SK-N-SH (cell line): ENCODE measurements around the gene MAPK6. TPM values are rescaled to one million over a fixed set of nuclear protein-coding genes. Genes with fewer than 3 reads are reported as not detected.
A peak's percentile ranks its signal among the peaks of the same experiment; 100 is the strongest.

Source experiments
- CTCF ChIA-PET: fragments of 300-600, 350-600 bp; formaldehyde crosslinking; extraction: SDS; loops from one replicate; lab custom pipeline; 2021; lab: Yijun Ruan, JAX
- POLR2A ChIA-PET: fragments of 350-600 bp; sonication (Branson Sonifier 250); formaldehyde crosslinking; extraction: SDS; loops from one replicate; lab custom pipeline; 2020; ENCODE audit warnings: antibody characterized with exemption, inconsistent platforms; lab: Yijun Ruan, JAX
- DNase-seq: peaks from one replicate; pipeline ENCODE4 v3.0.0; 2012
- H2AFZ ChIP-seq: fragments of 200-600 bp; sonication (generic); 2 replicates; pipeline ENCODE4 v1.8.1; 2016; ENCODE audit warnings: antibody characterized with exemption, mild to moderate bottlenecking, low read depth
- H3F3A ChIP-seq: fragments of 200-600 bp; sonication (generic); replicated peaks from 2 replicates; pipeline ENCODE3; 2016; ENCODE audit warnings: antibody characterized with exemption, mild to moderate bottlenecking; ENCODE audit not compliant: insufficient read depth
- H3K27ac ChIP-seq, 2 experiments: fragments of 200-500 bp in 1 of 2; fragments of 200-600 bp in 1 of 2; sonication (Bioruptor generic) in 1 of 2; sonication (generic), shearing (Covaris generic) in 1 of 2; 2 replicates each; pipeline versions ENCODE4 v1.5.1 to v1.6.1; 2014 to 2016; ENCODE audit warnings: low read depth in 2 of 2, inconsistent platforms in 1 of 2, low read length in 1 of 2, mild to moderate bottlenecking in 1 of 2, mixed read lengths in 1 of 2
- H3K27me3 ChIP-seq: fragments of 200-600 bp; sonication (generic), shearing (Covaris generic); 2 replicates; pipeline ENCODE4 v1.6.1; 2016; ENCODE audit warnings: mixed run types; ENCODE audit not compliant: insufficient read depth
- H3K36me3 ChIP-seq, 2 experiments: fragments of 200-500 bp in 1 of 2; fragments of 200-600 bp in 1 of 2; sonication (Bioruptor generic) in 1 of 2; sonication (generic) in 1 of 2; replicated peaks in 1 of 2; 2 replicates each; pipeline versions ENCODE3 to v1.5.1; 2014 to 2016; ENCODE audit warnings: low read length in 1 of 2, mild to moderate bottlenecking in 1 of 2; ENCODE audit not compliant: insufficient read depth in 2 of 2, control insufficient read depth in 1 of 2
- H3K4me1 ChIP-seq, 2 experiments: fragments of 200-500 bp in 1 of 2; fragments of 200-600 bp in 1 of 2; sonication (Bioruptor generic) in 1 of 2; sonication (generic), shearing (Covaris generic) in 1 of 2; 2 replicates each; pipeline versions ENCODE4 v1.5.1 to v1.6.1; 2014 to 2016; ENCODE audit warnings: low read depth in 1 of 2, low read length in 1 of 2, mixed run types in 1 of 2; ENCODE audit not compliant: insufficient read depth in 2 of 2, control insufficient read depth in 1 of 2
- H3K4me2 ChIP-seq: fragments of 200-600 bp; sonication (generic), shearing (Covaris generic); 2 replicates; pipeline ENCODE4 v1.6.1; 2017; ENCODE audit warnings: mixed run types
- H3K4me3 ChIP-seq, 2 experiments: fragments of 200-500 bp in 1 of 2; fragments of 200-600 bp in 1 of 2; sonication (Bioruptor generic) in 1 of 2; sonication (generic), shearing (Covaris generic) in 1 of 2; 2 replicates each; pipeline versions ENCODE4 v1.5.1 to v1.8.1; 2014 to 2016; ENCODE audit warnings: low read depth in 2 of 2, inconsistent platforms in 1 of 2, low read length in 1 of 2, mild to moderate bottlenecking in 1 of 2, mixed read lengths in 1 of 2, moderate library complexity in 1 of 2
- H3K79me2 ChIP-seq: fragments of 200-600 bp; sonication (generic); 2 replicates; pipeline ENCODE4 v1.8.1; 2017; ENCODE audit warnings: mild to moderate bottlenecking; ENCODE audit not compliant: insufficient read depth
- H3K9ac ChIP-seq: fragments of 200-600 bp; sonication (generic); 2 replicates; pipeline ENCODE4 v1.6.1; 2017; ENCODE audit warnings: mixed run types
- H3K9me2 ChIP-seq: fragments of 200-600 bp; sonication (generic); 2 replicates; pipeline ENCODE4 v1.6.1; 2017; ENCODE audit warnings: mixed run types
- H3K9me3 ChIP-seq: fragments of 200-600 bp; sonication (generic); 2 replicates; pipeline ENCODE4 v1.6.1; 2017; ENCODE audit warnings: mixed run types, mild to moderate bottlenecking, moderate library complexity
- H4K20me1 ChIP-seq: fragments of 200-600 bp; sonication (generic); 2 replicates; pipeline ENCODE4 v1.6.1; 2017; ENCODE audit warnings: mild to moderate bottlenecking, mixed run types; ENCODE audit not compliant: insufficient read depth
- CHD2 ChIP-seq: fragments of 150-350 bp; IDR thresholded peaks from 2 replicates; pipeline ENCODE4 v1.6.1; 2018; ENCODE audit warnings: low read length; ENCODE audit not compliant: partially characterized antibody
- CTCF ChIP-seq: fragments of 200-600 bp; sonication (generic); IDR thresholded peaks from 2 replicates; pipeline ENCODE4 v1.6.1; 2017; ENCODE audit warnings: antibody characterized with exemption, mild to moderate bottlenecking, moderate library complexity
- ELF1 ChIP-seq: IDR thresholded peaks from 2 replicates; pipeline ENCODE4 v1.4.0; 2012
- EP300 ChIP-seq, 2 experiments: IDR thresholded peaks; 2 replicates each; pipeline versions ENCODE4 v1.4.0 to v1.6.1; 2012; ENCODE audit warnings: borderline replicate concordance in 1 of 2, low read depth in 1 of 2, low read length in 1 of 2
- EZH2phosphoT487 ChIP-seq: fragments of 200-600 bp; sonication (generic); IDR thresholded peaks from 2 replicates; pipeline ENCODE4 v1.6.1; 2017; ENCODE audit warnings: low read depth, mixed run types, mild to moderate bottlenecking, antibody characterized with exemption, moderate library complexity, borderline replicate concordance
- FOXJ3 ChIP-seq: sonication (generic); formaldehyde crosslinking; IDR thresholded peaks from 2 replicates; pipeline ENCODE4 v1.5.1; 2020; ENCODE audit warnings: mild to moderate bottlenecking, missing genetic modification reagents
- FOXM1 ChIP-seq: IDR thresholded peaks from 2 replicates; pipeline ENCODE4 v1.4.0; 2012; ENCODE audit warnings: low read depth, mild to moderate bottlenecking
- NFIC ChIP-seq: IDR thresholded peaks from 2 replicates; pipeline ENCODE4 v1.4.0; 2012; ENCODE audit warnings: borderline replicate concordance
- NRF1 ChIP-seq: IDR thresholded peaks from 2 replicates; pipeline ENCODE4 v1.6.1; 2012; ENCODE audit warnings: low read depth, mild to moderate bottlenecking, low read length
- RCOR1 ChIP-seq: fragments of 150-350 bp; IDR thresholded peaks from 2 replicates; pipeline ENCODE4 v1.6.1; 2017; ENCODE audit warnings: antibody characterized with exemption, low read length
- RXRA ChIP-seq: IDR thresholded peaks from 2 replicates; pipeline ENCODE4 v1.4.0; 2012; ENCODE audit warnings: low read depth, mild to moderate bottlenecking, borderline replicate concordance
- SIN3A ChIP-seq: IDR thresholded peaks from 2 replicates; pipeline ENCODE4 v1.6.1; 2012; ENCODE audit warnings: low read depth, mild to moderate bottlenecking, low read length, moderate library complexity, borderline replicate concordance
- SMC3 ChIP-seq: IDR thresholded peaks from 2 replicates; pipeline ENCODE4 v1.6.1; 2012; ENCODE audit warnings: low read depth, low read length, improper control_type of control experiment
- TCF12 ChIP-seq: IDR thresholded peaks from 2 replicates; pipeline ENCODE4 v1.4.0; 2012
- YY1 ChIP-seq: IDR thresholded peaks from 2 replicates; pipeline ENCODE4 v1.4.0; 2012; ENCODE audit warnings: low read depth, mild to moderate bottlenecking
- WGBS: methylation state at CpG from one replicate; pipeline ENCODE4 v1.1.6; 2017; ENCODE audit warnings: low lambda C conversion rate; 5-methylcytosine and 5-hydroxymethylcytosine counted together
- polyA plus RNA-seq, 3 experiments: library from polyadenylated mRNA; depleted of rRNA; stranded (reverse); fragments of >200 nt; gene quantifications; 2 replicates each; pipeline ENCODE4 v1.2.3, GENCODE V29; 2012
- TF ChIP-seq, protein P1 (sequence below): IDR thresholded peaks from 2 replicates; pipeline ENCODE4; 2012
- TF ChIP-seq, protein P2 (sequence below): fragments of 150-350 bp; IDR thresholded peaks from 2 replicates; pipeline ENCODE4 v1.6.1; 2017; ENCODE audit warnings: antibody characterized with exemption, low read length, low read depth, borderline replicate concordance
- TF ChIP-seq, protein P3 (sequence below): IDR thresholded peaks from 2 replicates; pipeline ENCODE4 v1.6.1; 2012; ENCODE audit warnings: mild to moderate bottlenecking, low read depth, low read length, moderate library complexity

Gene MAPK6
- polyA plus RNA-seq, 1 of the 3 experiments (the other 2 are of a cell fraction) = 16.9 TPM

GRCh38 chr15:52094811-52095584, 76.0 kb downstream of the MAPK6 start:
- Histone ChIP-seq H3K27ac (peak overlapping the region; percentile 86 to 98; a peak in 3 of 4 replicates), H3K36me3 (no peaks in the 10 kb centered on the region), H3K4me1 (peaks cover 5 to 25% of the 10 kb centered on the region in 2 experiments; a peak in 3 of 4 replicates), H3K4me2 (peak overlapping the region; percentile 74; the same call in 1 of the 2 replicates)
- 91% methylated on average over 11 of the region's 12 CpGs for WGBS
- ChIA-PET CTCF (interaction anchor here (1.7 kb wide), 1 partner anchor 16 kb away, joined by 6 read pairs; no protein-coding TSS in a partner anchor), POLR2A (no interaction called here)
- TF ChIP-seq CTCF (no peak), YY1 (no peak), NRF1 (no peak), FOXJ3 (CRISPR knock-in tag) (no peak), ELF1 (no peak), SIN3A (no peak), EP300 (IDR thresholded peaks at IDR 0.05; ENCODE audit: borderline replicate concordance in 1 of 2, low read depth in 1 of 2, low read length in 1 of 2) (no peak), SMC3 (no peak), EZH2phosphoT487 (no peak), RCOR1 (no peak), TCF12 (no peak), NFIC (no peak), FOXM1 (no peak), RXRA (no peak), CHD2 (no peak)
- TF ChIP-seq, protein P1, sequence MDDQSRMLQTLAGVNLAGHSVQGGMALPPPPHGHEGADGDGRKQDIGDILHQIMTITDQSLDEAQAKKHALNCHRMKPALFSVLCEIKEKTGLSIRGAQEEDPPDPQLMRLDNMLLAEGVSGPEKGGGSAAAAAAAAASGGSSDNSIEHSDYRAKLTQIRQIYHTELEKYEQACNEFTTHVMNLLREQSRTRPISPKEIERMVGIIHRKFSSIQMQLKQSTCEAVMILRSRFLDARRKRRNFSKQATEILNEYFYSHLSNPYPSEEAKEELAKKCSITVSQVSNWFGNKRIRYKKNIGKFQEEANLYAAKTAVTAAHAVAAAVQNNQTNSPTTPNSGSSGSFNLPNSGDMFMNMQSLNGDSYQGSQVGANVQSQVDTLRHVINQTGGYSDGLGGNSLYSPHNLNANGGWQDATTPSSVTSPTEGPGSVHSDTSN = no peak
- TF ChIP-seq, protein P2, sequence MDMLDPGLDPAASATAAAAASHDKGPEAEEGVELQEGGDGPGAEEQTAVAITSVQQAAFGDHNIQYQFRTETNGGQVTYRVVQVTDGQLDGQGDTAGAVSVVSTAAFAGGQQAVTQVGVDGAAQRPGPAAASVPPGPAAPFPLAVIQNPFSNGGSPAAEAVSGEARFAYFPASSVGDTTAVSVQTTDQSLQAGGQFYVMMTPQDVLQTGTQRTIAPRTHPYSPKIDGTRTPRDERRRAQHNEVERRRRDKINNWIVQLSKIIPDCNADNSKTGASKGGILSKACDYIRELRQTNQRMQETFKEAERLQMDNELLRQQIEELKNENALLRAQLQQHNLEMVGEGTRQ = no peak
- TF ChIP-seq, protein P3, sequence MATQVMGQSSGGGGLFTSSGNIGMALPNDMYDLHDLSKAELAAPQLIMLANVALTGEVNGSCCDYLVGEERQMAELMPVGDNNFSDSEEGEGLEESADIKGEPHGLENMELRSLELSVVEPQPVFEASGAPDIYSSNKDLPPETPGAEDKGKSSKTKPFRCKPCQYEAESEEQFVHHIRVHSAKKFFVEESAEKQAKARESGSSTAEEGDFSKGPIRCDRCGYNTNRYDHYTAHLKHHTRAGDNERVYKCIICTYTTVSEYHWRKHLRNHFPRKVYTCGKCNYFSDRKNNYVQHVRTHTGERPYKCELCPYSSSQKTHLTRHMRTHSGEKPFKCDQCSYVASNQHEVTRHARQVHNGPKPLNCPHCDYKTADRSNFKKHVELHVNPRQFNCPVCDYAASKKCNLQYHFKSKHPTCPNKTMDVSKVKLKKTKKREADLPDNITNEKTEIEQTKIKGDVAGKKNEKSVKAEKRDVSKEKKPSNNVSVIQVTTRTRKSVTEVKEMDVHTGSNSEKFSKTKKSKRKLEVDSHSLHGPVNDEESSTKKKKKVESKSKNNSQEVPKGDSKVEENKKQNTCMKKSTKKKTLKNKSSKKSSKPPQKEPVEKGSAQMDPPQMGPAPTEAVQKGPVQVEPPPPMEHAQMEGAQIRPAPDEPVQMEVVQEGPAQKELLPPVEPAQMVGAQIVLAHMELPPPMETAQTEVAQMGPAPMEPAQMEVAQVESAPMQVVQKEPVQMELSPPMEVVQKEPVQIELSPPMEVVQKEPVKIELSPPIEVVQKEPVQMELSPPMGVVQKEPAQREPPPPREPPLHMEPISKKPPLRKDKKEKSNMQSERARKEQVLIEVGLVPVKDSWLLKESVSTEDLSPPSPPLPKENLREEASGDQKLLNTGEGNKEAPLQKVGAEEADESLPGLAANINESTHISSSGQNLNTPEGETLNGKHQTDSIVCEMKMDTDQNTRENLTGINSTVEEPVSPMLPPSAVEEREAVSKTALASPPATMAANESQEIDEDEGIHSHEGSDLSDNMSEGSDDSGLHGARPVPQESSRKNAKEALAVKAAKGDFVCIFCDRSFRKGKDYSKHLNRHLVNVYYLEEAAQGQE = no peak
- TF ChIP-seq, all 33 proteins: peak for 0
- Histone ChIP-seq H3K9me3 (no peaks in the 10 kb centered on the region; the same call in 1 of the 2 replicates), H3K79me2 (no peaks in the 10 kb centered on the region), H4K20me1 (no peaks in the 10 kb centered on the region), H3K27me3 (no peaks in the 10 kb centered on the region), H3K4me3 (no peak overlapping the region), H3K9me2 (no peaks in the 10 kb centered on the region), H3K9ac (peak overlapping the region; percentile 61; the same call in 1 of the 2 replicates), H2AFZ (no peak overlapping the region), H3F3A (peaks cover 44% of the 10 kb centered on the region)
- DNase-seq = no peak
